ENCODE measurements around the gene PRB3. TPM values are rescaled to one million over a fixed set of nuclear protein-coding genes. Genes with fewer than 3 reads are reported as not detected.

The PRB3 gene
- not detected for total RNA-seq (2021; ENCODE audit: unreplicated experiment)
- polyA plus RNA-seq (2012), result 0.15 and 0.69 TPM in 2 replicates
- Bru-seq, nascent RNA, result not detected
- not detected for BruChase-seq, experiment 1, labeled RNA remaining after a 6-hour chase
- not detected for BruChase-seq, experiment 2, labeled RNA remaining after a 2-hour chase
- long read RNA-seq, partial matches to known transcripts, result 0 of 1 reads
- long read RNA-seq, other reads (novel, unspliced or antisense), result 1 of 1 reads

- Histone ChIP-seq H3K27me3 (ENCODE audit: insufficient read depth, low read length) (peaks cover 12% of the 10 kb centered on the region; the same call in 1 of the 2 replicates), H3K9ac (ENCODE audit: low read length) (no peak within 1 kb of the TSS), H3K9me2 (ENCODE audit: insufficient read depth) (no peaks in the 10 kb centered on the region), H3K27ac (ENCODE audit: low read depth, low read length) (no peak within 1 kb of the TSS), H4K20me1 (ENCODE audit: insufficient read depth) (no peaks in the 10 kb centered on the region), H3K4me3 (replicated peaks in 1 of 2; ENCODE audit: low read depth in 1 of 2, low read length in 2 of 2) (no peak within 1 kb of the TSS), H3K36me3 (ENCODE audit: control insufficient read depth in 1 of 2, insufficient read depth in 2 of 2, low read length in 2 of 2) (no peaks in the 10 kb centered on the region), H2AFZ (ENCODE audit: low read depth, low read length, poor library complexity, severe bottlenecking) (no peak within 1 kb of the TSS), H3K4me2 (ENCODE audit: low read length) (no peak within 1 kb of the TSS), H3K4me1 (ENCODE audit: control insufficient read depth in 1 of 2, insufficient read depth in 2 of 2, low read length in 2 of 2) (no peaks in the 10 kb centered on the region), H3K9me3 (ENCODE audit: control insufficient read depth in 1 of 2, insufficient read depth in 1 of 2, low read depth in 1 of 2, low read length in 2 of 2) (no peaks in the 10 kb centered on the region), H3K79me2 (ENCODE audit: insufficient read depth, low read length) (no peaks in the 10 kb centered on the region)
- CTCF ChIA-PET, result no interaction called here
- no TSS peak for BruUV-seq (replicated peaks)
- no peak for ATAC-seq
- POLR2A ChIA-PET, result no interaction called here
- TF ChIP-seq EZH2 (IDR thresholded peaks at IDR 0.05), result no peak
- TF ChIP-seq SIN3A (IDR thresholded peaks at IDR 0.05; ENCODE audit: low read depth), result no peak
- TF ChIP-seq RAD21 (IDR thresholded peaks at IDR 0.05; ENCODE audit: low read depth), result no peak
- TF ChIP-seq ELF1 (IDR thresholded peaks at IDR 0.05; ENCODE audit: borderline replicate concordance, low read depth), result no peak
- no peak for TF ChIP-seq ATF3 (IDR thresholded peaks at IDR 0.05)
- no peak for TF ChIP-seq CEBPB (IDR thresholded peaks at IDR 0.05; ENCODE audit: low read depth)
- TF ChIP-seq REST (IDR thresholded peaks at IDR 0.05; ENCODE audit: low read depth), result no peak
- TF ChIP-seq ZFX (IDR thresholded peaks at IDR 0.05), result no peak
- TF ChIP-seq ZNF274 (IDR thresholded peaks at IDR 0.05; ENCODE audit: low read depth, low read length), result no peak
- TF ChIP-seq CBX3 (IDR thresholded peaks at IDR 0.05; ENCODE audit: low read depth), result no peak
- RAD21 ChIA-PET (ENCODE audit: low non-redundant PET in 1 of 2, low total read pairs in 2 of 2, uncharacterized antibody in 2 of 2, unreplicated experiment in 2 of 2), result no interaction called here
- DNase-seq (ENCODE audit: low read depth, low spot score), result no peak
- intact Hi-C loops (cut with micrococcal nuclease), result no loop called here
These were observed at the start of gene PRB3 for GRCh38 chr12:11269607-11270006. TSS of gene PRB3 (minus strand) at chr12:11269707. CDS start at chr12:11269669, 38 bp downstream.
